Measurements from ENCODE around the gene APRT.

APRT gene

DNA sequence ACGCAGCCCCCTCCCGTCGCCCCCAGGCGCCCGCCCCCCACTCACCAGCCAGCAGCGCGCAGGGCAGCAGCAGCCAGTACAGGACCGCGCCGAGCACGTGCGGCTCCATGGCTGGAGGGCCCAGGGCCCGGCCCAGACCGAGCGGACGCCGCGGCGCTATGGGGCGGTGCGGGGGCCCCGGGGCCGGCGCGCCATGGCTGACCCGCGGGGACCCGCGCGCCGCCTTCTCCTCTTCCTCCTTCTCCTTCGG is 26.9 kb downstream of the APRT start:
- TF ChIP-seq, protein P1, sequence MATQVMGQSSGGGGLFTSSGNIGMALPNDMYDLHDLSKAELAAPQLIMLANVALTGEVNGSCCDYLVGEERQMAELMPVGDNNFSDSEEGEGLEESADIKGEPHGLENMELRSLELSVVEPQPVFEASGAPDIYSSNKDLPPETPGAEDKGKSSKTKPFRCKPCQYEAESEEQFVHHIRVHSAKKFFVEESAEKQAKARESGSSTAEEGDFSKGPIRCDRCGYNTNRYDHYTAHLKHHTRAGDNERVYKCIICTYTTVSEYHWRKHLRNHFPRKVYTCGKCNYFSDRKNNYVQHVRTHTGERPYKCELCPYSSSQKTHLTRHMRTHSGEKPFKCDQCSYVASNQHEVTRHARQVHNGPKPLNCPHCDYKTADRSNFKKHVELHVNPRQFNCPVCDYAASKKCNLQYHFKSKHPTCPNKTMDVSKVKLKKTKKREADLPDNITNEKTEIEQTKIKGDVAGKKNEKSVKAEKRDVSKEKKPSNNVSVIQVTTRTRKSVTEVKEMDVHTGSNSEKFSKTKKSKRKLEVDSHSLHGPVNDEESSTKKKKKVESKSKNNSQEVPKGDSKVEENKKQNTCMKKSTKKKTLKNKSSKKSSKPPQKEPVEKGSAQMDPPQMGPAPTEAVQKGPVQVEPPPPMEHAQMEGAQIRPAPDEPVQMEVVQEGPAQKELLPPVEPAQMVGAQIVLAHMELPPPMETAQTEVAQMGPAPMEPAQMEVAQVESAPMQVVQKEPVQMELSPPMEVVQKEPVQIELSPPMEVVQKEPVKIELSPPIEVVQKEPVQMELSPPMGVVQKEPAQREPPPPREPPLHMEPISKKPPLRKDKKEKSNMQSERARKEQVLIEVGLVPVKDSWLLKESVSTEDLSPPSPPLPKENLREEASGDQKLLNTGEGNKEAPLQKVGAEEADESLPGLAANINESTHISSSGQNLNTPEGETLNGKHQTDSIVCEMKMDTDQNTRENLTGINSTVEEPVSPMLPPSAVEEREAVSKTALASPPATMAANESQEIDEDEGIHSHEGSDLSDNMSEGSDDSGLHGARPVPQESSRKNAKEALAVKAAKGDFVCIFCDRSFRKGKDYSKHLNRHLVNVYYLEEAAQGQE (IDR thresholded peaks at IDR 0.05; ENCODE audit: low read depth), result no peak
- TF ChIP-seq EP300 (IDR thresholded peaks at IDR 0.05; ENCODE audit: borderline replicate concordance) (no peak), RAD21 (IDR thresholded peaks at IDR 0.05; ENCODE audit: low read depth) (no peak), NFIC (IDR thresholded peaks at IDR 0.05) (no peak), EGR1 (IDR thresholded peaks at IDR 0.05) (no peak), FOXM1 (IDR thresholded peaks at IDR 0.05; ENCODE audit: borderline replicate concordance, low read depth) (no peak), ZBTB7A (IDR thresholded peaks at IDR 0.05; ENCODE audit: low read depth) (no peak)
- TF ChIP-seq, protein P2, sequence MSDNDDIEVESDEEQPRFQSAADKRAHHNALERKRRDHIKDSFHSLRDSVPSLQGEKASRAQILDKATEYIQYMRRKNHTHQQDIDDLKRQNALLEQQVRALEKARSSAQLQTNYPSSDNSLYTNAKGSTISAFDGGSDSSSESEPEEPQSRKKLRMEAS (IDR thresholded peaks at IDR 0.05), result peak; percentile 63; the same call in 1 of the 2 replicates

DNA sequence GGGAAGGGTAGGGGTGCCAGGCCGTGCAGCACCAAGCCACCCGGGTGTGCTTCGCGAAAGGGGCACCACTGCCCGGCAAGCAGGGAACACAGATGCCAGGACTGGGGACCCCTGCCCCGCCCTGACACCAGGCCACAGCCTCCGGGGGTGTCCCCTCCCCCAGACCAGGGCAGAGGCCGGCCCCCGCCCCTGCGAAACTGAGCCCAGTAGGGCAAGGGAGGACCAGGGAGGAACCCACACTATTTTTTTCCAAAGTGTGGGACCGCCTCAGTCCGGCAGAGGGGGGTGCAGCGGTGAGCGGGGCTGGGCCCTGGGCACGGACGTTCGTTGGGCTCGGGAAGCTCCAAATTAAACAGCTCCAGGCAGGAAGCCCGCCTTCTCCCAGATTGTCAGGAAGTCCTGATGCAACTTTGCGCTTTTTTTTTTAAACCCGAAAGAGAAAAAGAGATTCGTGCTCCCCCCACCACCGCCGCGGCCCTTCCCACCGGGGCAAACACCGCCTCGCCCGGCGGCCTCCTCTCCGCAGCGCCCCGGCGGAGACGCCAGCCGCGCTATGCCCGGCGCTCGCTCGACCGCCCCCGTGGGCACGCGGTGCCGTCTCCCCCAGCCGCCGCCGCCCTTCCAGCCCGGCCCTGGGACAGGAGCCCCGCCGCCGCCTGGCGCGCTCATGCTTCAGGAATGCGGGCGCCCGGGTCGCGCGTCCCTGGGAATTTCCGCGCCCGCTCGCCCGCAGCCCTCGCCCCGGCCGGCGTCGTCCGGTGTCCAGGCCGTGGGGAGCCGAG is 27.5 kb downstream of the APRT start:
- TF ChIP-seq FOXM1 (IDR thresholded peaks at IDR 0.05; ENCODE audit: borderline replicate concordance, low read depth) (no peak), NFIC (IDR thresholded peaks at IDR 0.05) (no peak), EGR1 (IDR thresholded peaks at IDR 0.05) (no peak), YY1 (IDR thresholded peaks at IDR 0.05; ENCODE audit: low read depth) (no peak), TEAD4 (IDR thresholded peaks at IDR 0.05) (peak; percentile 81), ZBTB7A (IDR thresholded peaks at IDR 0.05; ENCODE audit: low read depth) (peak; percentile 71), CEBPB (IDR thresholded peaks at IDR 0.05) (no peak), CREB1 (IDR thresholded peaks at IDR 0.05; ENCODE audit: low read depth) (no peak), RAD21 (IDR thresholded peaks at IDR 0.05; ENCODE audit: low read depth) (peak; percentile 8; the same call in 1 of the 2 replicates)
- TF ChIP-seq, protein P2 (IDR thresholded peaks at IDR 0.05), result peak; percentile 71
- TF ChIP-seq, protein P3, sequence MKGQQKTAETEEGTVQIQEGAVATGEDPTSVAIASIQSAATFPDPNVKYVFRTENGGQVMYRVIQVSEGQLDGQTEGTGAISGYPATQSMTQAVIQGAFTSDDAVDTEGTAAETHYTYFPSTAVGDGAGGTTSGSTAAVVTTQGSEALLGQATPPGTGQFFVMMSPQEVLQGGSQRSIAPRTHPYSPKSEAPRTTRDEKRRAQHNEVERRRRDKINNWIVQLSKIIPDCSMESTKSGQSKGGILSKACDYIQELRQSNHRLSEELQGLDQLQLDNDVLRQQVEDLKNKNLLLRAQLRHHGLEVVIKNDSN (IDR thresholded peaks at IDR 0.05), result no peak

DNA sequence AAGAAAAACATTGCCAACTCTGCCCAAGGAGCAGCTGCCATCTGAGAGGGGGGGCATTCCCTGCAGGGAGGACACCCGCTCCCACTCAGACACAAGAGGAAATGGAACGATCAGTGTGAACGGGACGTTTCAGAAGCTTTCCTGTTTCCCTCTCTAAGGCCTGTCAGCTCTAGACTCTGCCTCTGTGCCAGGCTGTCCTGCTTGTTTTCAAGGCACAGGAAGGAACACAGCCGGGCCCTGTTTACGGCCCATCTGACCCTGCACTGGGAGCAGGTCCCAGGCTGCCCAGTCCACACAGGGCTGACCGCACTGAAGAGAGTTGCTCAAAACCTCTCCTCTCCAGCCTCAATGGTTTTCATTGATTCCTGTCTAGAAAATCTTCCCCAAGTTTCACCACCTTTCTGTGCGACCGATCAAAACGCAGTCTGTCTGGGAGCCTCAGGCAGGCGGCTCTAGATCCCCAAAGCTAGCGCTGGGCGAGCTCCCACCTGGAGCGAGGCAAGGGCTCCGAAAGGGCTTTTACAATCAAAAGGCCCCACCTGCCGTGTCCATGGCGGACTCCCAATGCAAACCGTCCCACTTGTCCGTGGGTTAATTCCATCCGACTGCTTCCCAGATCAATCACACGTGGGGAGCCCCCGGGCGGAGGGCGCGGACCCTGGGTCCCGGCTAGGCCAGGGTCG is 28.2 kb downstream of the APRT start:
- TF ChIP-seq CREB1 (IDR thresholded peaks at IDR 0.05; ENCODE audit: low read depth) (no peak), TAF1 (IDR thresholded peaks at IDR 0.05; ENCODE audit: low read depth) (no peak)
- TF ChIP-seq, protein P1 (IDR thresholded peaks at IDR 0.05; ENCODE audit: low read depth), result no peak

DNA sequence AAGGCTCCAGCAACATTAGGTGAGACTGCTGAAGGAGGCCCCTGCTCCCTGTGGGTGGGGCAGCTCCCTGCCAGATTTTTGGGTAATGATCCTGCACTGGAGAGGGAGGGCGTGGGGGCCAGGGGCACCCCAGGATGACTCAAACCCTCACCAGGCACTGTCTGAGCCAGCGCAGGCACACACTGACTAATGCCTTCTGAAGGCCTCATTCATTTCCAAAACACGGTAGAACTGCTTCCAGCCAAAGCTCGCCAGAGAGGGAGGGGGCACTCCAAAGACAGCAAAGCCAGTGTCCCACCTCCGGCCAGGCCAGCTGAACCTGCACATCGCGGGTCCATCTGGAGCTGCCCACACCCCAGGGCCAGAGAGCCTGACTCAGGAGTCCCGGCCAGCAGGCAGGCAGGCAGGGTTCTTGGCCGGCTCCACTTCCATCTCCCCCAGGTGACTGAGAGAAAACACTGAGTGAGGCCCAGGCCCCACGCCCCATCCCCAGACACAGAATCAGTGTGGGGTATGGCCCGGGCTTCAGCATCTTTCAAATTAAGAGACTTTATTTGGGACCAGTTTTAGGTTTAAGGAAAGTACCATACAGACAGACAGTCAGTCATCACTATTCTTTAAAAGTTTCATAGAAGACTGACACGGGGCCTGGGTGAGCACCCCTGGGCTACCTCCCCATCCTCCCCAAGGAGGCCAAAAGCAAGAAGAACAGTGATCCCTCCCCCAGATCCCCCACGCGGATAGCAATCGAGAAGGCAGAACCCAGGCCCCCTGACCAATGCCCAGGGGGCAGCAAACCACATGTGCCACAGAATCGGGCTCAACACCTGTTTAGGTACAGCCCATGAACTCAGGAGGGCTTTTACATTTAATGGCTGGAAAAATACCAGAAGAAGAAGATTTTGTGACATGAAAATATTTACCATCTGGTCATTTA is 29.0 kb downstream of the APRT start:
- TF ChIP-seq NFIC (IDR thresholded peaks at IDR 0.05) (peak; percentile 40; the same call in 1 of the 2 replicates), TCF12 (IDR thresholded peaks at IDR 0.05; ENCODE audit: low read depth) (0 out of 2 replicates have a peak, but pooled peaks have one; percentile 19), EP300 (IDR thresholded peaks at IDR 0.05; ENCODE audit: borderline replicate concordance) (no peak)

DNA sequence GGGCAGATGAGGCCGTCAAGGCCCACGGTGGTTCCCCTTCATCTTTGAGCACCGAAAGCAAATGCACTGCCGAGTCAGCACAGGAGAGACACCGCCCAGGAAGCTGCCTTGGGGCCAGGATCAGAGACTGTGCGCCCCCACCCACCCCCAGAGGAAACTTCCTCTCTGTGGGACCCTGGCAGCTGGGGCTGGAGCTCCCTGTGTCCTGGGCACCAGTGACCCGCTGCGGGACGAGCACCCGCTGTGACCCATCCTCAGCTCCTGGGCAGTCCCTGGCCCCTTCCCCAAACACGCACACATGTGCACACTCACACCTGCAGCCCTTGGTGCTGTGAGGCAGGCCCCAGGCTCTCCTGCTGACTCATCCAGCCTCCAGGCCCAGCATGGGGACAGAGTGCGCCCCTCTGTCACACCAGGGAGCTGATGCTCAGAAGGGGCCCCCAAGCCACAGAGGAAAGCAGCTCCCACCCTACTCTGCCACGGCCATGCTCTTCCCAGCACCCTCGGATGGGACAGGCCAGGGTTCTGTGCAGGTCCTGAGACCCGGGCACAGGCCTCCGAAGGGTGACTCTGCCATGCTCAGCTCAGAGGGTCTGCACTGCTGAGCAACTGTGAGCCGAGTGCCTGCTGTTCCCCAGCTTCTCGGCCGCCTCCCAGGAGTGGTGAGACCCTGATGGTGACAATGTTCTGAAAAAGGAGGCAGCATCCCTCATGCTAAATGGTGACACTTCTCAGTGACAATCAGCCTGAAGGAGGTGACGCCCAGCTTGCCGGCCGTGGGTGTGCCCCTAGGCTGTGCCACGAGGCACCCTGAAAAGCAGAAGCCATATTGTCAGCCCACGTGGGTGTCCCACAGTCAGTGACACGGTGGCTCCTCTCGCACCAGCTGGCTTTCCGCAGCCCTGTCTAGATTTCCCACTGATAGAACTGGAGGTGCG is 30.3 kb downstream of the APRT start:
- TF ChIP-seq, protein P1 (IDR thresholded peaks at IDR 0.05; ENCODE audit: low read depth), result no peak
- TF ChIP-seq CEBPB (IDR thresholded peaks at IDR 0.05) (no peak), TEAD4 (IDR thresholded peaks at IDR 0.05) (no peak), YY1 (IDR thresholded peaks at IDR 0.05; ENCODE audit: low read depth) (no peak), ZBTB7A (IDR thresholded peaks at IDR 0.05; ENCODE audit: low read depth) (no peak), TCF12 (IDR thresholded peaks at IDR 0.05; ENCODE audit: low read depth) (no peak), NFIC (IDR thresholded peaks at IDR 0.05) (no peak)
- TF ChIP-seq, protein P3 (IDR thresholded peaks at IDR 0.05), result no peak

Data from Ishikawa (cell line).